K562 (cell line): Measurements from ENCODE around the gene RBFOX2. TPM values are rescaled to one million over a fixed set of nuclear protein-coding genes. Genes with fewer than 3 reads are reported as not detected.

Experiments used
- ATF3 ChIP-seq, 2 experiments: fragments of 450-650 bp in 1 of 2; sonication (generic) in 1 of 2; formaldehyde crosslinking in 1 of 2; IDR thresholded peaks in 1 of 2; conservative IDR thresholded peaks in 1 of 2; 2 replicates each; pipeline versions ENCODE4 v1.6.1 to v1.8.1; 2016 to 2023; ENCODE audit warnings: mild to moderate bottlenecking in 2 of 2, moderate library complexity in 2 of 2, inconsistent platforms in 1 of 2, missing genetic modification reagents in 1 of 2
- FIP1L1 ChIP-seq: fragments of 200-400 bp; formaldehyde crosslinking; IDR thresholded peaks from 2 replicates; pipeline ENCODE4 v1.6.1; 2018; ENCODE audit warnings: mild to moderate bottlenecking, low read depth, low read length; ENCODE audit not compliant: poor library complexity, severe bottlenecking
- FOS ChIP-seq: IDR thresholded peaks from 3 replicates; pipeline ENCODE4 v1.6.1; 2011; ENCODE audit not compliant: insufficient read length; ENCODE audit errors: extremely low read depth
- HIVEP1 ChIP-seq: fragments of 250-450 bp; sonication (Bioruptor Pico); IDR thresholded peaks from 2 replicates; pipeline ENCODE4 v1.4.0; 2020; ENCODE audit warnings: mild to moderate bottlenecking
- ILK ChIP-seq: fragments of 450-650 bp; IDR thresholded peaks from 2 replicates; pipeline ENCODE4 v1.6.1; 2016; ENCODE audit warnings: missing genetic modification characterization, low read depth, mild to moderate bottlenecking, missing compliant biosample characterization, moderate library complexity, borderline replicate concordance
- NKRF ChIP-seq: fragments of 450-650 bp; IDR thresholded peaks from 2 replicates; pipeline ENCODE4 v1.6.1; 2016; ENCODE audit warnings: borderline replicate concordance
- NONO ChIP-seq, 2 experiments: fragments of 200-400 bp in 1 of 2; fragments of 450-650 bp in 1 of 2; formaldehyde crosslinking in 1 of 2; IDR thresholded peaks; 2 replicates each; pipeline ENCODE4 v1.6.1; 2017; ENCODE audit warnings: low read depth in 2 of 2, mild to moderate bottlenecking in 2 of 2, moderate library complexity in 2 of 2, low read length in 1 of 2
- PTTG1 ChIP-seq: fragments of 450-650 bp; IDR thresholded peaks from 2 replicates; pipeline ENCODE4 v1.6.1; 2016; ENCODE audit warnings: low read depth, mild to moderate bottlenecking, missing genetic modification characterization, missing compliant biosample characterization
- RNF219 ChIP-seq: fragments of 250-450 bp; sonication (Bioruptor Pico); IDR thresholded peaks from 2 replicates; pipeline ENCODE4 v1.5.0; 2022; ENCODE audit warnings: mild to moderate bottlenecking
- SFPQ ChIP-seq: fragments of 200-400 bp; formaldehyde crosslinking; IDR thresholded peaks from 2 replicates; pipeline ENCODE4 v1.6.1; 2017; ENCODE audit warnings: mild to moderate bottlenecking, low read depth, low read length, moderate library complexity
- TCF7L2 ChIP-seq: fragments of 150-350 bp; IDR thresholded peaks from 2 replicates; pipeline ENCODE4 v1.6.1; 2016; ENCODE audit warnings: low read depth, mild to moderate bottlenecking, low read length, moderate library complexity
- ZBED1 ChIP-seq: IDR thresholded peaks from 2 replicates; pipeline ENCODE4 v1.6.1; 2014
- ZFX ChIP-seq: sonication (generic); formaldehyde crosslinking; IDR thresholded peaks from 2 replicates; pipeline ENCODE4 v1.8.0; 2022; ENCODE audit warnings: mild to moderate bottlenecking, missing genetic modification reagents, moderate library complexity
- ZNF639 ChIP-seq, 2 experiments: fragments of 200-800 bp in 1 of 2; sonication (Bioruptor generic) in 1 of 2; sonication (generic) in 1 of 2; formaldehyde crosslinking in 1 of 2; IDR thresholded peaks in 1 of 2; conservative IDR thresholded peaks in 1 of 2; 2 replicates each; pipeline versions ENCODE4 v1.5.0 to v1.6.1; 2016 to 2020; ENCODE audit warnings: missing compliant biosample characterization in 1 of 2, missing genetic modification characterization in 1 of 2, missing genetic modification reagents in 1 of 2
- ZNF655 ChIP-seq: fragments of 250-450 bp; sonication (Bioruptor Pico); IDR thresholded peaks from 2 replicates; pipeline ENCODE4 v1.5.0; 2021
- polyA plus RNA-seq, 8 experiments: library from polyadenylated mRNA; depleted of rRNA in 4 of 8; stranded (reverse) in 5 of 8; unstranded in 3 of 8; fragments of >200 nt; fragmentation: Nextera tagmentation in 2 of 8; fragmentation: Illumina TruSeq in 1 of 8; extraction: Ambion mirVana in 2 of 8; extraction: Trizol in 1 of 8; gene quantifications; 2 replicates each; pipeline versions ENCODE4 v1.2.1 to v1.2.3, GENCODE V29; 2011 to 2014; ENCODE audit warnings: inconsistent platforms in 1 of 8, missing spikeins in 1 of 8
- total RNA-seq, 7 experiments: library from RNA; depleted of rRNA in 6 of 7; stranded (reverse); fragments of >200 nt in 6 of 7; fragmentation: Illumina TruSeq in 2 of 7; extraction: Trizol in 2 of 7; gene quantifications; 2 replicates each; pipeline versions ENCODE4 v1.2.1 to v1.2.3, GENCODE V29; 2011 to 2021; ENCODE audit warnings: low replicate concordance in 1 of 7

Gene RBFOX2
- total and polyA plus RNA-seq, 9 of the 15 experiments (the other 6 are each of a cell fraction or from before 2014, with no cell fraction given): 5.8 to 24.8 (median 14.2) TPM

GRCh38 chr22:36027935-36028645 lies 534 bp downstream of the RBFOX2 start (continued):
- TF ChIP-seq ZNF639 (CRISPR knock-in tag; conservative IDR thresholded peaks at IDR 0.05 in 1 of 2, IDR thresholded peaks at IDR 0.05 in 1 of 2): no peak
- no peak for TF ChIP-seq HIVEP1 (CRISPR knock-in tag)
- TF ChIP-seq PTTG1 (tag): no peak
- TF ChIP-seq SFPQ: no peak
- TF ChIP-seq ZNF655 (CRISPR knock-in tag): no peak
- TF ChIP-seq NKRF: no peak
- peak; percentile 23; the same call in 1 of the 2 replicates for TF ChIP-seq ZFX (CRISPR knock-in tag)
- peak in 1 of 2 experiments; percentile 90; a peak in 2 of 4 replicates for TF ChIP-seq NONO (IDR thresholded peaks at IDR 0.05; ENCODE audit: low read depth in 2 of 2, low read length in 1 of 2)
- peak; percentile 99 for TF ChIP-seq ZBED1
- TF ChIP-seq TCF7L2: no peak
- TF ChIP-seq FIP1L1: no peak
- no peak for TF ChIP-seq ATF3 (IDR thresholded peaks at IDR 0.05)
- TF ChIP-seq ATF3 (CRISPR knock-in tag; conservative IDR thresholded peaks at IDR 0.05): no peak
- TF ChIP-seq ILK (tag): no peak
- TF ChIP-seq RNF219 (CRISPR knock-in tag): no peak
- TF ChIP-seq FOS: no peak
